HEK293 (cell line): ENCODE data around the gene BMAL1.

Source experiments
- CTCF ChIA-PET: fragments of 350-600 bp; formaldehyde crosslinking; extraction: SDS; loops from one replicate; lab custom pipeline; 2021; ENCODE audit warnings: antibody characterized with exemption; lab: Yijun Ruan, JAX
- POLR2A ChIA-PET: fragments of 300-600 bp; formaldehyde crosslinking; extraction: SDS; loops from one replicate; lab custom pipeline; 2020; ENCODE audit warnings: antibody characterized with exemption, inconsistent platforms; lab: Yijun Ruan, JAX
- H3K27ac ChIP-seq: fragments of 200-500 bp; sonication (Bioruptor generic); 2 replicates; pipeline ENCODE4 v1.5.1; 2014; ENCODE audit warnings: low read depth, low read length, control low read depth, inconsistent platforms; ENCODE audit errors: extremely low read depth
- H3K36me3 ChIP-seq, 2 experiments: fragments of 200-500 bp in 1 of 2; sonication (Bioruptor generic) in 1 of 2; 1 replicate in 1 of 2; 2 replicates in 1 of 2; pipeline ENCODE4 v1.5.1; 2014 to 2017; ENCODE audit warnings: inconsistent platforms in 2 of 2, low read length in 2 of 2; ENCODE audit not compliant: control insufficient read depth in 2 of 2, insufficient read depth in 1 of 2
- H3K4me1 ChIP-seq: fragments of 200-500 bp; sonication (Bioruptor generic); 2 replicates; pipeline ENCODE4 v1.5.1; 2014; ENCODE audit warnings: mild to moderate bottlenecking, low read length, inconsistent platforms; ENCODE audit not compliant: control insufficient read depth, insufficient read depth
- H3K4me3 ChIP-seq: 2 replicates; pipeline ENCODE4 v1.5.1; 2011; ENCODE audit warnings: low read depth, mild to moderate bottlenecking, control low read depth, low read length, moderate library complexity
- H3K9me3 ChIP-seq: fragments of 200-500 bp; sonication (Bioruptor generic); 2 replicates; pipeline ENCODE4 v1.5.1; 2014; ENCODE audit warnings: low read depth, low read length, inconsistent platforms; ENCODE audit not compliant: control insufficient read depth, insufficient read depth
- ZBTB17 ChIP-seq: fragments of 450-650 bp; formaldehyde crosslinking; IDR thresholded peaks from 2 replicates; pipeline ENCODE4 v1.5.1; 2016; ENCODE audit warnings: missing biosample characterization, missing genetic modification characterization
- ZBTB8A ChIP-seq: fragments of 450-650 bp; formaldehyde crosslinking; IDR thresholded peaks from 2 replicates; pipeline ENCODE4 v1.5.1; 2016; ENCODE audit warnings: missing biosample characterization, missing genetic modification characterization
- ZFP3 ChIP-seq: fragments of 450-650 bp; formaldehyde crosslinking; IDR thresholded peaks from 2 replicates; pipeline ENCODE4 v1.5.1; 2016; ENCODE audit warnings: low read depth, missing biosample characterization, missing genetic modification characterization
- ZNF266 ChIP-seq: fragments of 450-650 bp; formaldehyde crosslinking; IDR thresholded peaks from 2 replicates; pipeline ENCODE4 v1.5.1; 2016; ENCODE audit warnings: missing biosample characterization, missing genetic modification characterization, low read depth
- ZNF274 ChIP-seq, 2 experiments: fragments of 200-500 bp in 1 of 2; fragments of 450-650 bp in 1 of 2; sonication (Bioruptor generic) in 1 of 2; formaldehyde crosslinking in 1 of 2; IDR thresholded peaks; 2 replicates each; pipeline versions ENCODE4 v1.5.1 to v1.6.1; 2014 to 2016; ENCODE audit warnings: borderline replicate concordance in 1 of 2, inconsistent platforms in 1 of 2, low read length in 1 of 2, missing biosample characterization in 1 of 2, missing genetic modification characterization in 1 of 2
- ZNF571 ChIP-seq: fragments of 450-650 bp; formaldehyde crosslinking; IDR thresholded peaks from 2 replicates; pipeline ENCODE4 v1.5.0; 2017; ENCODE audit warnings: missing biosample characterization, missing genetic modification characterization
- ZNF600 ChIP-seq: fragments of 450-650 bp; formaldehyde crosslinking; IDR thresholded peaks from 2 replicates; pipeline ENCODE4 v1.5.1; 2016; ENCODE audit warnings: missing biosample characterization, missing genetic modification characterization
- ZNF837 ChIP-seq: fragments of 450-650 bp; formaldehyde crosslinking; IDR thresholded peaks from 2 replicates; pipeline ENCODE4 v1.5.1; 2016; ENCODE audit warnings: missing biosample characterization, missing genetic modification characterization
- TF ChIP-seq, protein P1 (sequence below): fragments of 450-650 bp; formaldehyde crosslinking; IDR thresholded peaks from 2 replicates; pipeline ENCODE4 v1.5.1; 2016; ENCODE audit warnings: missing biosample characterization, missing genetic modification characterization
- TF ChIP-seq, protein P2 (sequence below): fragments of 450-650 bp; formaldehyde crosslinking; IDR thresholded peaks from 2 replicates; pipeline ENCODE4 v1.5.1; 2016; ENCODE audit warnings: missing biosample characterization, missing genetic modification characterization, borderline replicate concordance
- TF ChIP-seq, protein P3 (sequence below): fragments of 450-650 bp; formaldehyde crosslinking; IDR thresholded peaks from 2 replicates; pipeline ENCODE4 v1.5.1; 2016; ENCODE audit warnings: missing biosample characterization, missing genetic modification characterization
- TF ChIP-seq, protein P4 (sequence below): fragments of 450-650 bp; formaldehyde crosslinking; IDR thresholded peaks from 2 replicates; pipeline ENCODE4 v1.5.1; 2016; ENCODE audit warnings: missing biosample characterization, missing genetic modification characterization
- TF ChIP-seq, protein P5 (sequence below): fragments of 450-650 bp; formaldehyde crosslinking; IDR thresholded peaks from 2 replicates; pipeline ENCODE4 v1.5.1; 2016; ENCODE audit warnings: missing biosample characterization, missing genetic modification characterization
- TF ChIP-seq, protein P6 (sequence below): fragments of 450-650 bp; formaldehyde crosslinking; IDR thresholded peaks from 2 replicates; pipeline ENCODE4 v1.5.1; 2016; ENCODE audit warnings: missing biosample characterization, missing genetic modification characterization
- TF ChIP-seq, protein P7 (sequence below): fragments of 450-650 bp; formaldehyde crosslinking; IDR thresholded peaks from 2 replicates; pipeline ENCODE4 v1.5.1; 2016; ENCODE audit warnings: missing biosample characterization, missing genetic modification characterization
- TF ChIP-seq, protein P8 (sequence below): fragments of 450-650 bp; formaldehyde crosslinking; IDR thresholded peaks from 2 replicates; pipeline ENCODE4 v1.5.1; 2016; ENCODE audit warnings: missing biosample characterization, missing genetic modification characterization

BMAL1 gene

DNA sequence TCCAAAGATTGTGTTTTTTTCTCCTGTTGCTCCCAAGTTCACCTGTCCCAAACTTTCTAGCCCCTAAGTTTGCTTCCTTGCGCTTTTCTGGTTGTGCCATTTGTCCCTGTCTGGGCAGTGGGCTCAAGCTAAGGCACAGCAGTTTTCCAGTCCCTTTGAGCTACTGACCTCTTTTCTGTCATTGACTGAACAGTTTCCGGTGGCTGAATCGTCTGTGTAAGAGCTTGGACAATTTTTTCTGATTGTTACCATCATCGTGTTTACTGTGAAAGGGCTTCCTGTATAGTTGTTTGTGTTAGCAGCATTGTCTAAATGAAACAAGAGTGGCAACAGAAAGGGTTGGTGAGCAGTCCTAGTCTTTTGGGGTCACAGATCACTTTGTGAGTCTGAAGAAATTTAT, 49.8 kb downstream of the BMAL1 start:
- no peaks in the 10 kb centered on the region for H3K36me3 ChIP-seq
- TF ChIP-seq, protein P1, sequence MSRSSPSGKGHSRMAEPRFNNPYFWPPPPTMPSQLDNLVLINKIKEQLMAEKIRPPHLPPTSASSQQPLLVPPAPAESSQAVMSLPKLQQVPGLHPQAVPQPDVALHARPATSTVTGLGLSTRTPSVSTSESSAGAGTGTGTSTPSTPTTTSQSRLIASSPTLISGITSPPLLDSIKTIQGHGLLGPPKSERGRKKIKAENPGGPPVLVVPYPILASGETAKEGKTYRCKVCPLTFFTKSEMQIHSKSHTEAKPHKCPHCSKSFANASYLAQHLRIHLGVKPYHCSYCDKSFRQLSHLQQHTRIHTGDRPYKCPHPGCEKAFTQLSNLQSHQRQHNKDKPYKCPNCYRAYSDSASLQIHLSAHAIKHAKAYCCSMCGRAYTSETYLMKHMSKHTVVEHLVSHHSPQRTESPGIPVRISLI (tag by site-specific recombination): no peak
- no peak for TF ChIP-seq ZNF571
- TF ChIP-seq, protein P2, sequence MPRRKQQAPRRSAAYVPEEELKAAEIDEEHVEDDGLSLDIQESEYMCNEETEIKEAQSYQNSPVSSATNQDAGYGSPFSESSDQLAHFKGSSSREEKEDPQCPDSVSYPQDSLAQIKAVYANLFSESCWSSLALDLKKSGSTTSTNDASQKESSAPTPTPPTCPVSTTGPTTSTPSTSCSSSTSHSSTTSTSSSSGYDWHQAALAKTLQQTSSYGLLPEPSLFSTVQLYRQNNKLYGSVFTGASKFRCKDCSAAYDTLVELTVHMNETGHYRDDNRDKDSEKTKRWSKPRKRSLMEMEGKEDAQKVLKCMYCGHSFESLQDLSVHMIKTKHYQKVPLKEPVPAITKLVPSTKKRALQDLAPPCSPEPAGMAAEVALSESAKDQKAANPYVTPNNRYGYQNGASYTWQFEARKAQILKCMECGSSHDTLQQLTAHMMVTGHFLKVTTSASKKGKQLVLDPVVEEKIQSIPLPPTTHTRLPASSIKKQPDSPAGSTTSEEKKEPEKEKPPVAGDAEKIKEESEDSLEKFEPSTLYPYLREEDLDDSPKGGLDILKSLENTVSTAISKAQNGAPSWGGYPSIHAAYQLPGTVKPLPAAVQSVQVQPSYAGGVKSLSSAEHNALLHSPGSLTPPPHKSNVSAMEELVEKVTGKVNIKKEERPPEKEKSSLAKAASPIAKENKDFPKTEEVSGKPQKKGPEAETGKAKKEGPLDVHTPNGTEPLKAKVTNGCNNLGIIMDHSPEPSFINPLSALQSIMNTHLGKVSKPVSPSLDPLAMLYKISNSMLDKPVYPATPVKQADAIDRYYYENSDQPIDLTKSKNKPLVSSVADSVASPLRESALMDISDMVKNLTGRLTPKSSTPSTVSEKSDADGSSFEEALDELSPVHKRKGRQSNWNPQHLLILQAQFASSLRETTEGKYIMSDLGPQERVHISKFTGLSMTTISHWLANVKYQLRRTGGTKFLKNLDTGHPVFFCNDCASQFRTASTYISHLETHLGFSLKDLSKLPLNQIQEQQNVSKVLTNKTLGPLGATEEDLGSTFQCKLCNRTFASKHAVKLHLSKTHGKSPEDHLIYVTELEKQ (tag by site-specific recombination): no peak
- peaks cover 3% of the 10 kb centered on the region; the same call in 1 of the 2 replicates for H3K4me1 ChIP-seq
- H3K4me3 ChIP-seq: no peak overlapping the region
- POLR2A ChIA-PET: no interaction called here
- CTCF ChIA-PET: interaction anchor here (0.6 to 2.2 kb wide), 3 partner anchors 8 to 156 kb away, joined by 3 to 10 read pairs (median 4); no protein-coding TSS in a partner anchor
- H3K9me3 ChIP-seq: no peaks in the 10 kb centered on the region
- no peak overlapping the region for H3K27ac ChIP-seq

DNA sequence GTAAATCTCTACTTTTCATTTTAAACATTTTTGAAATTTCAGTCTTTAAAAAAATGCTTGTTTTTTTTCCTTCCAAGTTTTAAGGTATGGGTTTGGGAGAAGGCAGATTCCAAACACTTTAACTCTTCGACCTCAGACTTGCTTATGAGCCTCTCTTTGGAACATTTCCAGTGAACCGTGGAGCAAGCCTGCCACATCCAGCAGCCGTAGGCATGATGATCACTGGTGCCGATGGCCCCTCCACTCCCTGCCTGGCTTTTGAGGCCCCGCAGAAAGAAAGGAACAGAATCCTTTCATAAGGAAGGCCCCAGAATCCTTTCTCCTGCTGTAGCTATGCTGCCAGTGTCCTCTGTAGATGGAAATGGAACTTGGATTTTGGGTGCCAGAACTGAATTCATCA, 50.7 kb downstream of the BMAL1 start:
- Histone ChIP-seq H3K36me3 (no peaks in the 10 kb centered on the region), H3K4me1 (peaks cover 3% of the 10 kb centered on the region; the same call in 1 of the 2 replicates), H3K9me3 (no peaks in the 10 kb centered on the region), H3K27ac (no peak overlapping the region), H3K4me3 (no peak overlapping the region)
- TF ChIP-seq ZNF837 (tag by site-specific recombination): no peak
- TF ChIP-seq, protein P3, sequence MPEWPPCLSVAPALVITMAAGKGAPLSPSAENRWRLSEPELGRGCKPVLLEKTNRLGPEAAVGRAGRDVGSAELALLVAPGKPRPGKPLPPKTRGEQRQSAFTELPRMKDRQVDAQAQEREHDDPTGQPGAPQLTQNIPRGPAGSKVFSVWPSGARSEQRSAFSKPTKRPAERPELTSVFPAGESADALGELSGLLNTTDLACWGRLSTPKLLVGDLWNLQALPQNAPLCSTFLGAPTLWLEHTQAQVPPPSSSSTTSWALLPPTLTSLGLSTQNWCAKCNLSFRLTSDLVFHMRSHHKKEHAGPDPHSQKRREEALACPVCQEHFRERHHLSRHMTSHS (tag by site-specific recombination): no peak
- TF ChIP-seq, protein P4, sequence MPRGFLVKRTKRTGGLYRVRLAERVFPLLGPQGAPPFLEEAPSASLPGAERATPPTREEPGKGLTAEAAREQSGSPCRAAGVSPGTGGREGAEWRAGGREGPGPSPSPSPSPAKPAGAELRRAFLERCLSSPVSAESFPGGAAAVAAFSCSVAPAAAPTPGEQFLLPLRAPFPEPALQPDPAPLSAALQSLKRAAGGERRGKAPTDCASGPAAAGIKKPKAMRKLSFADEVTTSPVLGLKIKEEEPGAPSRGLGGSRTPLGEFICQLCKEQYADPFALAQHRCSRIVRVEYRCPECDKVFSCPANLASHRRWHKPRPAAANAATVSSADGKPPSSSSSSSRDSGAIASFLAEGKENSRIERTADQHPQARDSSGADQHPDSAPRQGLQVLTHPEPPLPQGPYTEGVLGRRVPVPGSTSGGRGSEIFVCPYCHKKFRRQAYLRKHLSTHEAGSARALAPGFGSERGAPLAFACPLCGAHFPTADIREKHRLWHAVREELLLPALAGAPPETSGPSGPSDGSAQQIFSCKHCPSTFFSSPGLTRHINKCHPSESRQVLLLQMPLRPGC: no peak
- TF ChIP-seq, protein P5, sequence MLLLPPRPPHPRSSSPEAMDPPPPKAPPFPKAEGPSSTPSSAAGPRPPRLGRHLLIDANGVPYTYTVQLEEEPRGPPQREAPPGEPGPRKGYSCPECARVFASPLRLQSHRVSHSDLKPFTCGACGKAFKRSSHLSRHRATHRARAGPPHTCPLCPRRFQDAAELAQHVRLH (tag by site-specific recombination): no peak
- TF ChIP-seq, protein P6, sequence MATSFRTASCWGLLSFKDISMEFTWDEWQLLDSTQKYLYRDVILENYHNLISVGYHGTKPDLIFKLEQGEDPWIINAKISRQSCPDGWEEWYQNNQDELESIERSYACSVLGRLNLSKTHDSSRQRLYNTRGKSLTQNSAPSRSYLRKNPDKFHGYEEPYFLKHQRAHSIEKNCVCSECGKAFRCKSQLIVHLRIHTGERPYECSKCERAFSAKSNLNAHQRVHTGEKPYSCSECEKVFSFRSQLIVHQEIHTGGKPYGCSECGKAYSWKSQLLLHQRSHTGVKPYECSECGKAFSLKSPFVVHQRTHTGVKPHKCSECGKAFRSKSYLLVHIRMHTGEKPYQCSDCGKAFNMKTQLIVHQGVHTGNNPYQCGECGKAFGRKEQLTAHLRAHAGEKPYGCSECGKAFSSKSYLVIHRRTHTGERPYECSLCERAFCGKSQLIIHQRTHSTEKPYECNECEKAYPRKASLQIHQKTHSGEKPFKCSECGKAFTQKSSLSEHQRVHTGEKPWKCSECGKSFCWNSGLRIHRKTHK (tag by site-specific recombination): no peak
- TF ChIP-seq, protein P7, sequence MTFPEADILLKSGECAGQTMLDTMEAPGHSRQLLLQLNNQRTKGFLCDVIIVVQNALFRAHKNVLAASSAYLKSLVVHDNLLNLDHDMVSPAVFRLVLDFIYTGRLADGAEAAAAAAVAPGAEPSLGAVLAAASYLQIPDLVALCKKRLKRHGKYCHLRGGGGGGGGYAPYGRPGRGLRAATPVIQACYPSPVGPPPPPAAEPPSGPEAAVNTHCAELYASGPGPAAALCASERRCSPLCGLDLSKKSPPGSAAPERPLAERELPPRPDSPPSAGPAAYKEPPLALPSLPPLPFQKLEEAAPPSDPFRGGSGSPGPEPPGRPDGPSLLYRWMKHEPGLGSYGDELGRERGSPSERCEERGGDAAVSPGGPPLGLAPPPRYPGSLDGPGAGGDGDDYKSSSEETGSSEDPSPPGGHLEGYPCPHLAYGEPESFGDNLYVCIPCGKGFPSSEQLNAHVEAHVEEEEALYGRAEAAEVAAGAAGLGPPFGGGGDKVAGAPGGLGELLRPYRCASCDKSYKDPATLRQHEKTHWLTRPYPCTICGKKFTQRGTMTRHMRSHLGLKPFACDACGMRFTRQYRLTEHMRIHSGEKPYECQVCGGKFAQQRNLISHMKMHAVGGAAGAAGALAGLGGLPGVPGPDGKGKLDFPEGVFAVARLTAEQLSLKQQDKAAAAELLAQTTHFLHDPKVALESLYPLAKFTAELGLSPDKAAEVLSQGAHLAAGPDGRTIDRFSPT (tag by site-specific recombination): no peak
- no peak for TF ChIP-seq ZFP3 (tag by site-specific recombination)
- TF ChIP-seq ZBTB8A (tag by site-specific recombination): no peak
- TF ChIP-seq ZNF274 (IDR thresholded peaks at IDR 0.05; ENCODE audit: low read length): no peak
- TF ChIP-seq ZNF274 (tag by site-specific recombination; IDR thresholded peaks at IDR 0.05; ENCODE audit: borderline replicate concordance): no peak
- no peak for TF ChIP-seq ZNF600
- TF ChIP-seq ZBTB17 (tag by site-specific recombination): no peak
- no peak for TF ChIP-seq ZNF266 (tag by site-specific recombination)
- TF ChIP-seq, protein P8, sequence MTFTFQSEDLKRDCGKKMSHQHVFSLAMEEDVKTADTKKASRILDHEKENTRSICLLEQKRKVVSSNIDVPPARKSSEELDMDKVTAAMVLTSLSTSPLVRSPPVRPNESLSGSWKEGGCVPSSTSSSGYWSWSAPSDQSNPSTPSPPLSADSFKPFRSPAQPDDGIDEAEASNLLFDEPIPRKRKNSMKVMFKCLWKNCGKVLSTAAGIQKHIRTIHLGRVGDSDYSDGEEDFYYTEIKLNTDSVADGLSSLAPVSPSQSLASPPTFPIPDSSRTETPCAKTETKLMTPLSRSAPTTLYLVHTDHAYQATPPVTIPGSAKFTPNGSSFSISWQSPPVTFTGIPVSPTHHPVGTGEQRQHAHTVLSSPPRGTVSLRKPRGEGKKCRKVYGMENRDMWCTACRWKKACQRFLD (tag by site-specific recombination): no peak
- CTCF ChIA-PET: interaction anchor here (1.6 kb wide), 2 partner anchors 17 to 118 kb away, joined by 4 to 5 read pairs; no protein-coding TSS in a partner anchor
- POLR2A ChIA-PET: no interaction called here
